GM12878 (cell line): ENCODE results near the gene PALD1. TPM values are rescaled to one million over a fixed set of nuclear protein-coding genes. Genes with fewer than 3 reads are reported as not detected.

Source experiments
- ATAC-seq: fragments of 200-7000 bp; cut with Tn5 transposase; 3 replicates; pipeline ENCODE4 v1.9.1; 2020; ENCODE audit warnings: mild to moderate bottlenecking, moderate library complexity
- BruUV-seq: library from RNA; stranded (reverse); fragments of 400-500 nt; replicated peaks from 2 replicates; lab custom pipeline; 2021; lab: Mats Ljungman, UMichigan
- CTCF ChIA-PET: fragments of 300-600 bp; sonication (Branson Sonifier 250); formaldehyde crosslinking; extraction: SDS; loops from one replicate; lab custom pipeline; 2021; ENCODE audit warnings: inconsistent platforms; lab: Yijun Ruan, JAX
- POLR2A ChIA-PET: fragments of 350-600 bp; formaldehyde crosslinking; extraction: SDS; loops from one replicate; lab custom pipeline; 2021; ENCODE audit warnings: inconsistent platforms; lab: Charles Lee
- RAD21 ChIA-PET: fragments of 300-600 bp; sonication (Branson Sonifier 250); formaldehyde crosslinking; loops from one replicate; lab custom pipeline; 2023; ENCODE audit warnings: antibody characterized with exemption; ENCODE audit not compliant: unreplicated experiment; lab: Charles Lee
- SMC1A ChIA-PET: fragments of 300-600 bp; sonication (Branson Sonifier 250); formaldehyde crosslinking; loops from one replicate; lab custom pipeline; 2023; ENCODE audit not compliant: unreplicated experiment, uncharacterized antibody; lab: Charles Lee
- DNase-seq: peaks from one replicate; pipeline ENCODE4 v3.0.0-alpha.2; 2011; ENCODE audit warnings: low read depth, low spot score
- FAIRE-seq: peaks from 3 replicates; lab custom pipeline; 2011; peaks lifted over from hg19 to GRCh38; lab: Jason Lieb, UNC
- H2AFZ ChIP-seq: 2 replicates; pipeline ENCODE4 v1.6.0; 2011; ENCODE audit warnings: low read depth, low read length, control low read depth; ENCODE audit not compliant: control insufficient read depth
- H3K27ac ChIP-seq: 2 replicates; pipeline ENCODE4 v1.5.1; 2011; ENCODE audit warnings: control low read depth; ENCODE audit not compliant: control insufficient read depth, insufficient read depth
- H3K27me3 ChIP-seq, 2 experiments: replicated peaks in 1 of 2; 2 replicates each; pipeline versions ENCODE4 v1.6.0 to v1.6.1; 2011; ENCODE audit warnings: low read length in 1 of 2; ENCODE audit not compliant: control insufficient read depth in 2 of 2, insufficient read depth in 2 of 2
- H3K36me3 ChIP-seq, 2 experiments: 2 replicates each; pipeline ENCODE4 v1.5.1; 2011; ENCODE audit warnings: low read length in 1 of 2; ENCODE audit not compliant: control insufficient read depth in 2 of 2, insufficient read depth in 2 of 2
- H3K4me1 ChIP-seq: 2 replicates; pipeline ENCODE4 v1.6.1; 2011; ENCODE audit warnings: mild to moderate bottlenecking, low read length, moderate library complexity, mixed read lengths; ENCODE audit not compliant: control insufficient read depth, insufficient read depth
- H3K4me2 ChIP-seq: 2 replicates; pipeline ENCODE4 v1.6.0; 2011; ENCODE audit warnings: control low read depth; ENCODE audit not compliant: control insufficient read depth, insufficient read depth
- H3K4me3 ChIP-seq: fragments of 200-600 bp; sonication (generic); 2 replicates; pipeline ENCODE4 v1.5.1; 2016
- H3K79me2 ChIP-seq: 2 replicates; pipeline ENCODE4 v1.6.0; 2011; ENCODE audit warnings: low read length; ENCODE audit not compliant: control insufficient read depth, insufficient read depth
- H3K9ac ChIP-seq: 2 replicates; pipeline ENCODE4 v1.8.0; 2011; ENCODE audit warnings: low read length, control low read depth, mixed read lengths; ENCODE audit not compliant: control insufficient read depth, insufficient read depth
- H3K9me3 ChIP-seq: replicated peaks from 3 replicates; pipeline ENCODE4 v1.5.1; 2011; ENCODE audit warnings: mild to moderate bottlenecking, low read length; ENCODE audit not compliant: control insufficient read depth, insufficient read depth
- H4K20me1 ChIP-seq: 2 replicates; pipeline ENCODE4 v1.6.0; 2011; ENCODE audit not compliant: control insufficient read depth, insufficient read depth
- CBFB ChIP-seq: IDR thresholded peaks from 2 replicates; pipeline ENCODE4 v1.6.1; 2016; ENCODE audit warnings: antibody characterized with exemption, low read depth
- CBX5 ChIP-seq: sonication (generic); IDR thresholded peaks from 2 replicates; pipeline ENCODE4 v1.6.1; 2016; ENCODE audit warnings: low read depth, moderate library complexity, mild to moderate bottlenecking, inconsistent platforms
- CEBPZ ChIP-seq: fragments of 150-350 bp; IDR thresholded peaks from 2 replicates; pipeline ENCODE4 v1.6.1; 2016; ENCODE audit warnings: low read depth, low read length
- CHD1 ChIP-seq: IDR thresholded peaks from 2 replicates; pipeline ENCODE4 v1.6.1; 2012; ENCODE audit warnings: low read depth, low read length, improper control_type of control experiment
- ELK1 ChIP-seq: IDR thresholded peaks from 2 replicates; pipeline ENCODE4 v1.6.1; 2012; ENCODE audit warnings: low read depth, low read length, improper control_type of control experiment
- HCFC1 ChIP-seq: fragments of 150-350 bp; IDR thresholded peaks from 2 replicates; pipeline ENCODE4 v1.6.1; 2014; ENCODE audit warnings: low read length
- HDAC2 ChIP-seq: fragments of 200-600 bp; sonication (generic); IDR thresholded peaks from 2 replicates; pipeline ENCODE4 v1.6.1; 2017
- KDM1A ChIP-seq: fragments of 200-600 bp; sonication (generic); IDR thresholded peaks from 2 replicates; pipeline ENCODE4 v1.6.1; 2016; ENCODE audit warnings: borderline replicate concordance
- NFYA ChIP-seq: IDR thresholded peaks from 2 replicates; pipeline ENCODE4 v1.6.1; 2011; ENCODE audit warnings: low read depth, mild to moderate bottlenecking, low read length, improper control_type of control experiment, borderline replicate concordance
- SREBF2 ChIP-seq: IDR thresholded peaks from 2 replicates; pipeline ENCODE4 v1.6.1; 2012; ENCODE audit warnings: mild to moderate bottlenecking, low read length
- SUPT20H ChIP-seq: IDR thresholded peaks from 2 replicates; pipeline ENCODE4 v1.6.1; 2011; ENCODE audit warnings: low read depth, mild to moderate bottlenecking, low read length, moderate library complexity, borderline replicate concordance; ENCODE audit not compliant: control insufficient read depth
- SUZ12 ChIP-seq: fragments of 200-600 bp; sonication (generic); IDR thresholded peaks from one replicate; pipeline ENCODE4 v1.6.1; 2018; ENCODE audit warnings: antibody characterized with exemption, mild to moderate bottlenecking; ENCODE audit not compliant: unreplicated experiment
- TCF3 ChIP-seq: IDR thresholded peaks from 2 replicates; pipeline ENCODE4 v1.6.1; 2012; ENCODE audit warnings: low read depth, mild to moderate bottlenecking, low read length, borderline replicate concordance; ENCODE audit not compliant: insufficient read depth
- TCF7 ChIP-seq: IDR thresholded peaks from 2 replicates; pipeline ENCODE4 v1.6.1; 2014; ENCODE audit warnings: antibody characterized with exemption, borderline replicate concordance
- ZNF274 ChIP-seq: IDR thresholded peaks from one replicate; pipeline ENCODE4 v1.8.0; 2011; ENCODE audit not compliant: insufficient read length, insufficient read depth
- WGBS: methylation state at CpG from one replicate; pipeline ENCODE4 v1.1.6; 2016; ENCODE audit warnings: low lambda C conversion rate; ENCODE audit not compliant: insufficient replicate concordance, insufficient coverage; ENCODE audit errors: missing lambda C conversion rate; 5-methylcytosine and 5-hydroxymethylcytosine counted together
- in situ Hi-C: fragments of 300-500 bp; cut with MboI; formaldehyde crosslinking; loops from 9 replicates; pipeline ENCODE4 v1.14.3; 2018; ENCODE audit warnings: mixed read lengths
- intact Hi-C: fragments of 100-400 bp; cut with micrococcal nuclease; formaldehyde crosslinking; loops from one replicate; pipeline ENCODE4 v1.14.2; 2022; ENCODE audit not compliant: unreplicated experiment
- polyA plus RNA-seq, 11 experiments: library from polyadenylated mRNA; depleted of rRNA in 4 of 11; unstranded in 6 of 11; stranded (reverse) in 5 of 11; fragments of >200 nt; fragmentation: Nextera tagmentation in 4 of 11; fragmentation: Illumina TruSeq in 1 of 11; extraction: Ambion mirVana in 4 of 11; extraction: Trizol in 1 of 11; gene quantifications; 1 replicate in 1 of 11; 2 replicates in 10 of 11; pipeline versions ENCODE4 v1.2.1 to v1.2.3, GENCODE V29; 2011 to 2016; ENCODE audit warnings: inconsistent platforms in 2 of 11, missing spikeins in 2 of 11, low read depth in 1 of 11
- total RNA-seq, 4 experiments: library from RNA; depleted of rRNA in 3 of 4; stranded (reverse); fragments of >200 nt in 3 of 4; fragmentation: Illumina TruSeq in 1 of 4; extraction: Trizol in 1 of 4; gene quantifications; 2 replicates each; pipeline versions ENCODE4 v1.2.1 to v1.2.3, GENCODE V29; 2013 to 2021
- TF ChIP-seq, protein P1 (sequence below): IDR thresholded peaks from 2 replicates; pipeline ENCODE4 v1.6.1; 2011; ENCODE audit warnings: mild to moderate bottlenecking, low read depth, low read length, moderate library complexity; ENCODE audit not compliant: insufficient replicate concordance
- TF ChIP-seq, protein P2 (sequence below): fragments of 450-650 bp; IDR thresholded peaks from 2 replicates; pipeline ENCODE4 v1.6.1; 2017; ENCODE audit warnings: mild to moderate bottlenecking

PALD1 gene
- total and polyA plus RNA-seq, 10 of the 15 experiments (the other 5 are each of a cell fraction or from before 2014, with no cell fraction given): 0.43 to 20.9 (median 9.0) TPM

GRCh38 chr10:70535001-70535400 is 56.4 kb downstream of the PALD1 start (continued):
- TF ChIP-seq CEBPZ (no peak), KDM1A (no peak), SUZ12 (no peak)

DNA sequence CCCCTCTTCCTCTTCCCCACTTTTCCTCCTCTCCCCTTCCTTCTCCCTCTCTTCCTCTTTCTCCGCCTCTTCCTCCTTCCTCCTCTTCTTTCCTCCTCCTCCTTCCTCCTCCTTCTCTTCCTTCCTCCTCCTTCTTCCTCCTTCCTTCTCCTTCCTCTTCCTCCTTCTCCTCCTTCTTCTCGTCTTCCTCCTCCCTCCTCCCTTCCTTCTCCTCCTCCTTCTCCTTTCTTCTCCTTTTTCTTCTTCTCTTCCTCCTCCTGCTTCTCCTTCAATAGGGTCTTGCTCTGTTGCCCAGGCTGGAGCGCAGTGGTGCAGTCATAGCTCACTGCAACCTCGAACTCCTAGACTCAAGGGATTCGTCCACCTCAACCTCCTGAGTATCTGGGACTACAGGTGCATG is 56.9 kb downstream of the PALD1 start:
- ChIA-PET CTCF (interaction anchor here (1.2 to 2.0 kb wide), 2 partner anchors 14 to 74 kb away, joined by 3 to 10 read pairs; no protein-coding TSS in a partner anchor), POLR2A (no interaction called here), RAD21 (interaction anchor here (1.6 to 1.9 kb wide), 2 partner anchors 74 to 223 kb away, joined by 3 to 5 read pairs; no protein-coding TSS in a partner anchor), SMC1A (no interaction called here)
- Histone ChIP-seq H3K79me2 (no peaks in the 10 kb centered on the region), H3K9ac (no peak overlapping the region), H2AFZ (no peak overlapping the region), H3K4me1 (no peaks in the 10 kb centered on the region), H3K36me3 (peaks cover 0 to 5% of the 10 kb centered on the region in 2 experiments; a peak in 2 of 4 replicates), H3K9me3 (no peaks in the 10 kb centered on the region), H3K4me3 (no peak overlapping the region), H3K27ac (no peak overlapping the region), H3K4me2 (no peak overlapping the region), H4K20me1 (no peaks in the 10 kb centered on the region), H3K27me3 (no peaks in the 10 kb centered on the region)
- no peak for ATAC-seq
- FAIRE-seq: no peak
- TF ChIP-seq, protein P1, sequence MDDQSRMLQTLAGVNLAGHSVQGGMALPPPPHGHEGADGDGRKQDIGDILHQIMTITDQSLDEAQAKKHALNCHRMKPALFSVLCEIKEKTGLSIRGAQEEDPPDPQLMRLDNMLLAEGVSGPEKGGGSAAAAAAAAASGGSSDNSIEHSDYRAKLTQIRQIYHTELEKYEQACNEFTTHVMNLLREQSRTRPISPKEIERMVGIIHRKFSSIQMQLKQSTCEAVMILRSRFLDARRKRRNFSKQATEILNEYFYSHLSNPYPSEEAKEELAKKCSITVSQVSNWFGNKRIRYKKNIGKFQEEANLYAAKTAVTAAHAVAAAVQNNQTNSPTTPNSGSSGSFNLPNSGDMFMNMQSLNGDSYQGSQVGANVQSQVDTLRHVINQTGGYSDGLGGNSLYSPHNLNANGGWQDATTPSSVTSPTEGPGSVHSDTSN: no peak
- TF ChIP-seq NFYA (no peak), SREBF2 (no peak), SUPT20H (no peak), TCF7 (no peak), HCFC1 (no peak), CBX5 (no peak), ELK1 (no peak), CBFB (no peak), HDAC2 (no peak), ZNF274 (no peak), CHD1 (no peak), TCF3 (no peak)
- TF ChIP-seq, protein P2, sequence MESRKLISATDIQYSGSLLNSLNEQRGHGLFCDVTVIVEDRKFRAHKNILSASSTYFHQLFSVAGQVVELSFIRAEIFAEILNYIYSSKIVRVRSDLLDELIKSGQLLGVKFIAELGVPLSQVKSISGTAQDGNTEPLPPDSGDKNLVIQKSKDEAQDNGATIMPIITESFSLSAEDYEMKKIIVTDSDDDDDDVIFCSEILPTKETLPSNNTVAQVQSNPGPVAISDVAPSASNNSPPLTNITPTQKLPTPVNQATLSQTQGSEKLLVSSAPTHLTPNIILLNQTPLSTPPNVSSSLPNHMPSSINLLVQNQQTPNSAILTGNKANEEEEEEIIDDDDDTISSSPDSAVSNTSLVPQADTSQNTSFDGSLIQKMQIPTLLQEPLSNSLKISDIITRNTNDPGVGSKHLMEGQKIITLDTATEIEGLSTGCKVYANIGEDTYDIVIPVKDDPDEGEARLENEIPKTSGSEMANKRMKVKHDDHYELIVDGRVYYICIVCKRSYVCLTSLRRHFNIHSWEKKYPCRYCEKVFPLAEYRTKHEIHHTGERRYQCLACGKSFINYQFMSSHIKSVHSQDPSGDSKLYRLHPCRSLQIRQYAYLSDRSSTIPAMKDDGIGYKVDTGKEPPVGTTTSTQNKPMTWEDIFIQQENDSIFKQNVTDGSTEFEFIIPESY: no peak
- in situ Hi-C loops: loop anchor here (5.0 kb wide), 1 partner anchor 73 kb away; no protein-coding TSS in a partner anchor
- intact Hi-C loops: no loop called here
- no peak for DNase-seq
- 48% methylated on average over 4 of the region's 5 CpGs for WGBS
- no TSS peak for BruUV-seq
